HUES48 (cell line): ENCODE data around the gene ZNF638.
"Not testable (repeated sequence)": the region's sequence is repeated elsewhere in the genome, so short reads cannot be mapped to it uniquely, and the experiment has no call there.

Experiments
- H3K27ac ChIP-seq: one replicate; pipeline ENCODE4 v1.7.0; 2013; ENCODE audit warnings: low read depth, low read length, inconsistent platforms
- H3K27me3 ChIP-seq: 2 replicates; pipeline ENCODE4 v1.6.1; 2013; ENCODE audit warnings: mild to moderate bottlenecking, low read length; ENCODE audit not compliant: control insufficient read depth, insufficient read depth
- H3K36me3 ChIP-seq: 2 replicates; pipeline ENCODE4 v1.6.1; 2013; ENCODE audit warnings: low read length; ENCODE audit not compliant: control insufficient read depth, insufficient read depth
- H3K4me1 ChIP-seq: 2 replicates; pipeline ENCODE4 v1.6.1; 2013; ENCODE audit warnings: mild to moderate bottlenecking, low read length; ENCODE audit not compliant: control insufficient read depth, insufficient read depth
- H3K4me3 ChIP-seq: 2 replicates; pipeline ENCODE4 v1.5.1; 2013; ENCODE audit warnings: mild to moderate bottlenecking, low read depth, low read length
- H3K9ac ChIP-seq: 2 replicates; pipeline ENCODE4 v1.6.1; 2013; ENCODE audit warnings: mild to moderate bottlenecking, low read depth, low read length, moderate library complexity
- H3K9me3 ChIP-seq: 2 replicates; pipeline ENCODE4 v1.6.1; 2013; ENCODE audit warnings: low read length; ENCODE audit not compliant: control insufficient read depth, insufficient read depth

The ZNF638 gene

DNA sequence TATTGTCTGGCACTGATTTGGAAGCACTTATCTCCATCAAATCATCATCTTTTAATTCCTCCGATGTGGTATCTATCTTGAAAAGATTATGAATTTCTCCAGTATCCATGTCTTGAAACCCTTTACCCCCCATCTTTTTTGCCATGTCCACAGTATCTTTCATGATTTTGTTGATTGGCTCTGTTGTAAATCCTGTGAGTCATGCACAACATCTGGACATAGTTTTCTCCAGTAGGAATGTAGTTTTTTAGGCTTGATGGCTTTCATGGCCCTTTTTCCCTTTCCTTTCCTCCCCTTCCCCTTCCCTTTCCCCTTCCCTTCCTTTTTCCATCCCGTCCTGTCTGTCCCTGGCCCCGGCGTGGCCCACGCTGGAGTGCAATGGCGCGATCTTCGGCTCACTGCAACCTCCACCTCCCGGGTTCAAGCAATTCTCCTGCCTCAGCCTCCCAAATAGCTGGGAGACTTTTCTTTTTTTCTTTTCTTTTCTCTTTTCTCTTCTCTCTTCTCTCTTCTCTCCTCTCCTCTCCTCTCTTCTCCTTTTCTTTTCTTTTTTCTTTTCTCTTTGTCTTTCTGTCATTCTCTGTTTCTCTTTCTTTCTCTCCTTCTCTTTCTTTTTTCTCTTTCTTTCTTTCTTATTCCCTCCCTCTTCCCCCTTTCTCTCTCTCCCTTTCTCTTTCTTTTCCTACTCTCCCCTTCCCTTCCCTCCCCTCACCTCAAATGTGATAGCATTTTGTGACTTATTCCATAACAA lies 18.4 kb upstream of the ZNF638 start:
- H3K27me3 ChIP-seq = no peaks in the 10 kb centered on the region
- no peak overlapping the region for H3K27ac ChIP-seq
- H3K36me3 ChIP-seq = no peaks in the 10 kb centered on the region
- no peak overlapping the region for H3K9ac ChIP-seq
- H3K9me3 ChIP-seq = peaks cover 10% of the 10 kb centered on the region
- no peaks in the 10 kb centered on the region for H3K4me1 ChIP-seq
- H3K4me3 ChIP-seq = no peak overlapping the region

DNA sequence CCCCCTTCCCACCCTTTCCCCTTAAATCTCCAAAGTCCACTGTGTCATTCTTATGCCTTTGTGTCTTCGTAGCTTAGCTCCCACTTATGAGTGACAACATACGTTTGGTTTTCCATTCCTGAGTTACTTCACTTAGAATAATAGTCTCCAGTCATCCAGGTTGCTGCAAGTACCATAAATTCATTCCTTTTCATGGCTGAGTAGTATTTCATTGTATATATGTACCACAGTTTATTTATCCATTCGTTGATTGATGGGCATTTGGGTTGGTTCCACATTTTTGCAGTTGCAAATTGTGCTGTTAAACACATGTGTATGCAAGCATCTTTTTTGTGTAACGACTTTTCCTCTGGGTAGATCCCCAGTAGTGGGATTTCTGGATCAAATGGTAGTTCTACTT lies 14.5 kb upstream of the ZNF638 start:
- H3K36me3 ChIP-seq = no peaks in the 10 kb centered on the region
- H3K27ac ChIP-seq = no peak overlapping the region
- H3K9me3 ChIP-seq = peaks cover 11% of the 10 kb centered on the region
- H3K4me3 ChIP-seq = no peak overlapping the region
- no peaks in the 10 kb centered on the region for H3K4me1 ChIP-seq
- no peaks in the 10 kb centered on the region for H3K27me3 ChIP-seq
- H3K9ac ChIP-seq = no peak overlapping the region

GRCh38 chr2:71317900-71318299 lies 13.7 kb upstream of the ZNF638 start:
- not testable (repeated sequence) for H3K27ac ChIP-seq, H3K27me3 ChIP-seq, H3K9ac ChIP-seq, H3K4me3 ChIP-seq, H3K36me3 ChIP-seq, H3K4me1 ChIP-seq
- peaks cover 11% of the 10 kb centered on the region for H3K9me3 ChIP-seq

GRCh38 chr2:71323386-71323785 lies 8.2 kb upstream of the ZNF638 start:
- H3K4me3 ChIP-seq = no peak overlapping the region
- no peaks in the 10 kb centered on the region for H3K36me3 ChIP-seq
- H3K9me3 ChIP-seq = no peaks in the 10 kb centered on the region; the same call in none of the 2 replicates
- no peak overlapping the region for H3K9ac ChIP-seq
- H3K27ac ChIP-seq = no peak overlapping the region
- peaks cover 10% of the 10 kb centered on the region for H3K4me1 ChIP-seq
- no peaks in the 10 kb centered on the region for H3K27me3 ChIP-seq

DNA sequence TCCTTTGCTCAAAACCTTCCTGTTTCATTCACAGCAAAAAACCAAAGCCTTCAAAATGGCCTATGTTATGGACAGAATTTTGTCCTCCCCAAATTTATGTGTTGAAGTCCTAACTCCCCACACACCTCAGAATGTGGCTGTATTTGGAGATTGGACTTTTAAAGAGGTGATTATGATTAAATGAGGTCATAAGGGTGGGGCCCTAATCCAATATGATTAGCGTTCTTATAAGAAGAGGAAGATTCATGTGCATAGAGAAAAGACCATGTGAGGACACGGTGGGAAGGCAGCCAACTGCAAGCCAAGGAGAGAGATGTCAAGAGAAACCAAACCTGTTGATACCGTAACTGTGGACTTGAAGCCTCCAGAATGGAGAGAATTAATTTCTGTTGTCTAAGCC lies 4.6 kb upstream of the ZNF638 start:
- no peaks in the 10 kb centered on the region for H3K27me3 ChIP-seq
- H3K9me3 ChIP-seq = no peaks in the 10 kb centered on the region
- peaks cover 17% of the 10 kb centered on the region for H3K4me1 ChIP-seq
- no peak overlapping the region for H3K9ac ChIP-seq
- no peaks in the 10 kb centered on the region for H3K36me3 ChIP-seq
- no peak overlapping the region for H3K27ac ChIP-seq
- no peak overlapping the region for H3K4me3 ChIP-seq

DNA sequence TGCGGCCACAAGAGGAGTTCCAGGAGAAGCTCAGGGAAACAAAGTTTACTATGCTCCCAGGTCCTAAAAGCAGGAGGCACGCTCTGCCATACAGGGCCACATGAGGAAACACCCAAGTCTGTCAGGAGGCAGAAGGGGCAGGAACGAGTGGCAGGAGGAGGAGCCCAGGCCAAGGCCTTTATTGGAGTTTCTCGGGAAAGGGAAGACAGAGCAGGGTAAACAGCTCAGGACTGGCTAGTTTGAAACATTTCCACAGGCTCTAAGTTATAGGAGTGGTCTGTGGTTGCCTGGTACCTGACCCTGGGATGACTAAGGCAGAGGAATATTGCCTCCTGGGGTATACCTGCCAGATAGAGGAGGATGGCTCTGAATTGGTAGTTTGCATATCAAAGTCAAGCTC lies 3.7 kb upstream of the ZNF638 start:
- Histone ChIP-seq H3K27me3 (no peaks in the 10 kb centered on the region), H3K36me3 (no peaks in the 10 kb centered on the region), H3K4me1 (peaks cover 17% of the 10 kb centered on the region), H3K4me3 (no peak overlapping the region), H3K27ac (peak overlapping the region; percentile 20), H3K9me3 (no peaks in the 10 kb centered on the region), H3K9ac (no peak overlapping the region)

- H3K27me3 ChIP-seq = no peaks in the 10 kb centered on the region
- H3K27ac ChIP-seq = no peak overlapping the region
- no peaks in the 10 kb centered on the region for H3K9me3 ChIP-seq
- H3K36me3 ChIP-seq = peaks cover 9% of the 10 kb centered on the region
- H3K4me3 ChIP-seq = no peak overlapping the region
- peaks cover 28% of the 10 kb centered on the region for H3K4me1 ChIP-seq
- H3K9ac ChIP-seq = no peak overlapping the region
These were observed 1.4 kb upstream of the ZNF638 start for GRCh38 chr2:71330155-71330554.

GRCh38 chr2:71330585-71331330 lies 824 bp upstream of the ZNF638 start:
- Histone ChIP-seq H3K9me3 (no peaks in the 10 kb centered on the region), H3K27me3 (no peaks in the 10 kb centered on the region), H3K27ac (no peak overlapping the region), H3K9ac (no peak overlapping the region), H3K36me3 (peaks cover 9% of the 10 kb centered on the region), H3K4me1 (peaks cover 28% of the 10 kb centered on the region), H3K4me3 (no peak overlapping the region)

DNA sequence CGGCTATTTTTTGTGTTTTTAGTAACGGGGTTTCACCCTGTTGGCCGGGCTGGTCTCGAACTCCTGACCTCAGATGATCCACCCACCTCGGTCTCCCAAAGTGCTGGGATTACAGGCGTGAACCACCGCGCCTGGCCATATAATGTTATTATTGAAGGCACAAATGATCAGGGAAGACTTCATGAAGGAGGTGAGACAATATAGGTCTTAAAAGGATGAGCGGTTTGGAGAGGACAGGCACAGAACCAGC lies 326 bp upstream of the ZNF638 start:
- peaks cover 28% of the 10 kb centered on the region for H3K4me1 ChIP-seq

GRCh38 chr2:71332435-71332796 lies 834 bp downstream of the ZNF638 start:
- Histone ChIP-seq H3K27ac (peak overlapping the region; percentile 99), H3K9ac (peak overlapping the region; percentile 96), H3K4me3 (peak overlapping the region; percentile 90), H3K9me3 (no peaks in the 10 kb centered on the region), H3K27me3 (no peaks in the 10 kb centered on the region), H3K36me3 (peaks cover 13% of the 10 kb centered on the region), H3K4me1 (peaks cover 35% of the 10 kb centered on the region)

More for the DNA sequence above, 326 bp upstream of the ZNF638 start:
- H3K27me3 ChIP-seq, H3K9ac ChIP-seq, H3K27ac ChIP-seq, H3K9me3 ChIP-seq, H3K36me3 ChIP-seq: not testable (repeated sequence)
- peak overlapping the region; percentile 90; the same call in 1 of the 2 replicates for H3K4me3 ChIP-seq

DNA sequence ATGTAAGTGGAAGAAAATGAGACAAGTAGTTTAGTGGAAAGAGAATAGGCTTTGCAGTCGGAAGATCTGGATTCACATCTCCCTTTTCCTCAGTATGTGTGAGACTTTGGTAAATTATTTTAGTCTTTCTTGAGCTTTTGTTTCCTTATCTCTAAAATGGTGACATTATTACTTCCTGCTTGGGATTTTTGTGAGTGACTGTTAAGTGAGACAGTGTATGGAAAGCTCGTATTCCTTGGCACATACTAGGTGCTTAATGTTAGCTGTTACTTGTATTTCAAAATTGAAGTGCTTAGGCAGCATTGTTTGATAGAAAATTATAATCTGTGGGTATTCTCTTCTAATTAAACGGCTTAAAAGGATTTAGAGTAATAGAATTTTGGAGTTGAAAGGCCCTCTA lies 2.0 kb downstream of the ZNF638 start:
- Histone ChIP-seq H3K4me1 (peaks cover 33% of the 10 kb centered on the region), H3K9ac (no peak overlapping the region), H3K9me3 (no peaks in the 10 kb centered on the region), H3K27ac (no peak overlapping the region), H3K36me3 (peaks cover 13% of the 10 kb centered on the region), H3K27me3 (no peaks in the 10 kb centered on the region), H3K4me3 (peak overlapping the region; percentile 90)
